Kidney (tissue), 14 donors: ENCODE results near the gene SORCS2. TPM values are rescaled to one million over a fixed set of nuclear protein-coding genes. Genes with fewer than 3 reads are reported as not detected.

Experiments used
- DNase-seq, 5 donors: peaks; one replicate each; pipeline ENCODE4 v3.0.0-alpha.2; 2013 to 2020
- FAIRE-seq: peaks from 2 replicates; lab custom pipeline; 2012; peaks lifted over from hg19 to GRCh38; lab: Jason Lieb, UNC
- H3K27ac ChIP-seq, 2 donors: one replicate each; pipeline ENCODE4 v1.7.0; 2013; ENCODE audit warnings: low read depth in 2 of 2, low read length in 2 of 2, inconsistent platforms in 1 of 2
- H3K27me3 ChIP-seq: one replicate; pipeline ENCODE4 v1.7.1; 2013; ENCODE audit warnings: low read length, inconsistent platforms; ENCODE audit not compliant: control insufficient read depth, insufficient read depth
- H3K36me3 ChIP-seq, 3 donors: one replicate each; pipeline versions ENCODE4 v1.7.0 to v1.7.1; 2013; ENCODE audit warnings: low read length in 3 of 3, control low read depth in 1 of 3, inconsistent platforms in 1 of 3; ENCODE audit not compliant: insufficient read depth in 3 of 3, control insufficient read depth in 2 of 3
- H3K4me1 ChIP-seq, 3 donors: one replicate each; pipeline versions ENCODE4 v1.7.0 to v1.7.1; 2013; ENCODE audit warnings: low read length in 3 of 3, inconsistent platforms in 1 of 3, low read depth in 1 of 3; ENCODE audit not compliant: control insufficient read depth in 2 of 3, insufficient read depth in 2 of 3
- H3K4me3 ChIP-seq, 3 donors: one replicate each; pipeline versions ENCODE4 v1.7.0 to v1.8.1; 2013; ENCODE audit warnings: low read length in 3 of 3, control low read depth in 1 of 3, inconsistent platforms in 1 of 3
- H3K9ac ChIP-seq, 3 donors: one replicate each; pipeline versions ENCODE4 v1.7.0 to v1.7.1; 2013; ENCODE audit warnings: low read length in 3 of 3, control low read depth in 1 of 3, inconsistent platforms in 1 of 3
- H3K9me3 ChIP-seq, 3 donors: one replicate each; pipeline versions ENCODE4 v1.7.0 to v1.7.1; 2013; ENCODE audit warnings: low read length in 3 of 3, control low read depth in 1 of 3, inconsistent platforms in 1 of 3; ENCODE audit not compliant: control insufficient read depth in 2 of 3, insufficient read depth in 1 of 3
- CTCF ChIP-seq: IDR thresholded peaks from 3 replicates; pipeline ENCODE4 v1.5.1; 2012; ENCODE audit warnings: mild to moderate bottlenecking, moderate library complexity, borderline replicate concordance; ENCODE audit not compliant: insufficient read depth; ENCODE audit errors: extremely low read depth
- intact Hi-C: fragments of 100-400 bp; cut with DNase I; formaldehyde crosslinking; loops from one replicate; pipeline ENCODE4 v1.11.1; 2022
- polyA plus RNA-seq: library from polyadenylated mRNA; stranded (reverse); fragments of 350-450 nt; fragmentation: Illumina TruSeq; extraction: RNeasy Lipid Tissue Mini Kit (QIAGEN cat#74804); gene quantifications from one replicate; pipeline ENCODE4 v1.2.3, GENCODE V29; 2014; ENCODE audit warnings: low read depth, low replicate concordance; ENCODE audit not compliant: insufficient read depth
- total RNA-seq: library from RNA; stranded (reverse); fragmentation: NEBNext Ultra II Directional; extraction: Animal tissue kit (Norgen Biotek cat#: 25700); gene quantifications from one replicate; pipeline ENCODE4 v1.2.1, GENCODE V29; 2021
- donor health status: control.
- donor health status: control.
- donor health status: control.
- donor health status: control.
- donor health status: control.
- donor health status: DM: yes; HTN: yes; CAD: no.
- donor health status: Normal renal cell carcinoma (clear cell type).

SORCS2 gene
- total and polyA plus RNA-seq, 2 donors from 2014 or later, result 6.1 to 9.1 TPM

DNA sequence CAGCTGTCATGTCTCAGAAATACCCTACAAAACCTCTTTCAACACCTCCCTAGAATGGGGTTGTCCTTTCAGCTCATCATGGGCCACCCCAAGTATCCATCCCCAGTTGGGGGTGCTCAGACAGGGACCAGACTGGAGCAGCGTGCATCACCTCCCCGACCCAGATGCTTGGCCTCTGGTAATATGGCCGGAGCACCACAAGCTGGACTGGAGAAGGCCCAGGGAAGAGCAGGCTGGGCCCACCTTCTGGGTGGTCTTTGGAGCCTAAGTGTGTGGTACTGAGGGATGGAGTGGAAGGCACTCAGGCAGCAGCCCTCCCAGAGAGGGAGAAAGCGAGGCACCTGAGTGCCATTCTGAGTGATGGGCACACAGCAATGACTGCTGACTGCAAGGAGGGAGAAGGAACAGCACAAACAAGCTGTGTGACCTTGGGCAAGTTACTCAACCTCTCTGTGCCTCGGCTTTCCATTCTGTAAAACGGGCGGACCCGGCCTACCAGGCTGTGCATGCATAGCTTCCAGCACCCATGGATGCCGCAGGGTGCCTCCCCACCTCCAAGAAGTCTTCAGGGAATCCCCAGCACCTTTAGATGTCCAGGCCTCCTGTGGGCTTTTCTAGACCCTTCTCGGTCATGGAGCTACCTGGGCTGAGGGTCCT is 519.1 kb downstream of the SORCS2 start:
- Histone ChIP-seq H3K4me3 (no peak overlapping the region), H3K27me3 (no peaks in the 10 kb centered on the region), H3K36me3 (no peaks in the 10 kb centered on the region), H3K4me1 (no peaks in the 10 kb centered on the region), H3K27ac (no peak overlapping the region), H3K9ac (no peak overlapping the region), H3K9me3 (no peaks in the 10 kb centered on the region)
- no peak for TF ChIP-seq CTCF
- DNase-seq, result no peak
- FAIRE-seq, result no peak
- intact Hi-C loops, result no loop called here

DNA sequence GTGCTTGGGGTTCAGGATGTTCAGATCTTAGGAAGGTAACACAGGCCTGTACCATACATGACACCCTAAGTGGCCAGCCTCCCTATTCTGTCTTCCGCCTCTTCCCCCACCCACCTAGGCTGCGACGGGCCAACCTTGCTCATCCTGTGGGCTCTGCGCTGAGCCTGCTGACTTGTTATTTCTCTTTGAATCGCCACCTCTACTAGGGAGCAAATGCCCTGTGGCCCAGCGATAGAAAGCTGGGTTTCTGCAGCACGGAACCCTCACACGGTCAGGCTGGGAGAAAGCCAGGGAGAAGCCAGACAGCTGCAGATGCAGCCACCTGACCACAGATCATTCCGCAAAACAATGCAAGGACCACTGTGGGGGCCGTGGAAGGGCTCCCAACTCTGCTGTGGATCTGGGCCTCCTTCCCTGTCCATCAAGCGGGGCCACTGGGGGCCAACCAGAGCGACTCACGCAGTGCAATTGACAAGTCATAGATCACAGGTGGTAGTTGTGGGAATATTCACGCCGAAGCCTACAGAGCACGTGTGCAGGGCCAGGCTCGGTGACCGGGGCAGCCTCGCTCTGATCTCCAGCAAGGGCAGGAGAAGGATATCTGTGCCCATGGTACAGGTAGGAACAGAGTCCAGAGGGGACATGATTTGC is 519.8 kb downstream of the SORCS2 start:
- H3K27me3 ChIP-seq, result no peaks in the 10 kb centered on the region
- no peak overlapping the region for H3K9ac ChIP-seq
- DNase-seq (no peak), FAIRE-seq (no peak)
- H3K27ac ChIP-seq, result no peak overlapping the region
- H3K9me3 ChIP-seq, result no peaks in the 10 kb centered on the region
- TF ChIP-seq CTCF, result no peak
- no peaks in the 10 kb centered on the region for H3K36me3 ChIP-seq
- intact Hi-C loops, result no loop called here
- H3K4me3 ChIP-seq, result no peak overlapping the region
- no peaks in the 10 kb centered on the region for H3K4me1 ChIP-seq

DNA sequence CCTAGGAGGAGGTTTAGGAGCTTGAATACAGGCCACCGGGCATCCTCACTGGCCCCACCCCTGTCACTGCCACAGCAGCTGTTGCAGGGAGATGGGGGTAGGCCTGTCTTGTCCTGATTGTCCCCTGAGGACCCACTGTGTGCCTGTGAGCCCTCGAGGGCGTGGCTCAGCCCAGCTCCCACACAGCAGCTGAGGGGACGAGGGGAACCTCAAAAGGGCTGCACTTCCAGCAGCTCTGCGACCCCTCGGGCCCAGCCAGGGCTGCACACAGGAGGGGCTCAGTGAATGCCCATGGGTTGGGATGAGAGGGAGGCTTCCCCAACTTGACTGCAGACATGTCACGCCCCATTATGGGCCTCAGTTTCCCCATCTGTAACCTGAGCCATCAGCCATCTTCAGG is 521.4 kb downstream of the SORCS2 start:
- H3K27ac ChIP-seq, result no peak overlapping the region
- TF ChIP-seq CTCF, result no peak
- DNase-seq (no peak), FAIRE-seq (no peak)
- intact Hi-C loops, result no loop called here
- H3K36me3 ChIP-seq, result no peaks in the 10 kb centered on the region
- H3K4me3 ChIP-seq, result no peak overlapping the region
- H3K9ac ChIP-seq, result no peak overlapping the region
- no peaks in the 10 kb centered on the region for H3K27me3 ChIP-seq
- no peaks in the 10 kb centered on the region for H3K4me1 ChIP-seq
- H3K9me3 ChIP-seq, result no peaks in the 10 kb centered on the region

DNA sequence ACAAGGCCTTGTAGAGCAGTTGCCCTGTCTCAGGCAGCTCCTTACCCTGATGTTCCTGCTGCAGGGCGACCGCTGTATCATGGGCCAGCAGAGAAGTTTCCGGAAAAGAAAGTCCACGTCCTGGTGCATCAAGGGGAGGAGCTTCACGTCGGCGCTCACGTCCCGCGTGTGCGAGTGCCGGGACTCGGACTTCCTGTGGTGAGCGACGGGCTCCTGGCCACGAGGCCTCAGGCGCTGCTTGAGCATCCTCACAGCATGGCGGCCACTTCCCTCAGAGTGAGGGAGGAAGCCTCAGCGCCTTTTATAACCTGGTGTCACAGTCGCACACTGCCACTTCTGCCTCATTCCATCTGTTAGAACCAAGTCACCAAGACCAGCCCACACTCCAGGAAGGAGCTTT is 521.8 kb downstream of the SORCS2 start:
- intact Hi-C loops, result no loop called here
- no peaks in the 10 kb centered on the region for H3K36me3 ChIP-seq
- H3K4me3 ChIP-seq, result no peak overlapping the region
- no peaks in the 10 kb centered on the region for H3K4me1 ChIP-seq
- FAIRE-seq (no peak), DNase-seq (no peak)
- no peak overlapping the region for H3K27ac ChIP-seq
- no peak overlapping the region for H3K9ac ChIP-seq
- TF ChIP-seq CTCF, result no peak
- no peaks in the 10 kb centered on the region for H3K9me3 ChIP-seq
- H3K27me3 ChIP-seq, result no peaks in the 10 kb centered on the region
